NCI-H1105 treated with DMSO at 0.1 percent for 48 hours (cell line): Measurements from ENCODE around the gene RABGGTB.
A peak's percentile ranks its signal among the peaks of the same experiment; 100 is the strongest.
"Not testable (repeated sequence)": the region's sequence is repeated elsewhere in the genome, so short reads cannot be mapped to it uniquely, and the experiment has no call there.

Experiments used
- DNase-seq: peaks from one replicate; lab custom pipeline; 2025; lab: John Stamatoyannopoulos, UW

Gene RABGGTB

GRCh38 chr1:75796376-75797272 lies 10.6 kb downstream of the RABGGTB start, which contains the start of gene MSH4:
MSH4 (plus strand) TSS chr1:75796882; CDS start chr1:75796986, 104 bp downstream.
- peak; percentile 83 for DNase-seq

GRCh38 chr1:75797273-75797588 lies 11.2 kb downstream of the RABGGTB start:
- no peak for DNase-seq

GRCh38 chr1:75797606-75798216 lies 11.7 kb downstream of the RABGGTB start:
- no peak for DNase-seq

- DNase-seq, result not testable (repeated sequence)
Measured at GRCh38 chr1:75801480-75801879, 15.4 kb downstream of the RABGGTB start.

- no peak for DNase-seq
Measured at GRCh38 chr1:75808921-75809320, 22.9 kb downstream of the RABGGTB start.

GRCh38 chr1:75810113-75810512 lies 24.1 kb downstream of the RABGGTB start:
- DNase-seq, result not testable (repeated sequence)

- no peak for DNase-seq
Measured at GRCh38 chr1:75811211-75811981, 25.3 kb downstream of the RABGGTB start.

- DNase-seq, result no peak
Measured at GRCh38 chr1:75812065-75812464, 26.0 kb downstream of the RABGGTB start.

- DNase-seq, result not testable (repeated sequence)
Measured at GRCh38 chr1:75823596-75823995, 37.5 kb downstream of the RABGGTB start.

GRCh38 chr1:75836528-75837100 lies 50.6 kb downstream of the RABGGTB start:
- DNase-seq, result no peak

GRCh38 chr1:75838079-75838478 lies 52.0 kb downstream of the RABGGTB start:
- DNase-seq, result no peak

- no peak for DNase-seq
Measured at GRCh38 chr1:75841421-75841820, 55.4 kb downstream of the RABGGTB start.
